GM18507 (cell line): ENCODE results near the gene SERINC5.
"Not testable (repeated sequence)": the region's sequence is repeated elsewhere in the genome, so short reads cannot be mapped to it uniquely, and the experiment has no call there.

ENCODE experiments used
- DNase-seq: peaks from one replicate; pipeline ENCODE4 v3.0.0; 2011; ENCODE audit warnings: low read depth; ENCODE audit not compliant: insufficient read length; ENCODE audit errors: extremely low spot score
- FAIRE-seq: peaks from 2 replicates; lab custom pipeline; 2011; peaks lifted over from hg19 to GRCh38; lab: Jason Lieb, UNC

SERINC5 gene

GRCh38 chr5:80124121-80124918 lies 131.5 kb downstream of the SERINC5 start:
- FAIRE-seq = no peak

GRCh38 chr5:80122579-80122978 lies 133.3 kb downstream of the SERINC5 start:
- DNase-seq (no peak), FAIRE-seq (no peak)

More at GRCh38 chr5:80124121-80124918, 131.5 kb downstream of the SERINC5 start:
- no peak for DNase-seq

GRCh38 chr5:80119372-80119771 lies 136.5 kb downstream of the SERINC5 start:
- FAIRE-seq (no peak), DNase-seq (no peak)

- no peak for FAIRE-seq
Measured at GRCh38 chr5:80117446-80117845, 138.4 kb downstream of the SERINC5 start.

GRCh38 chr5:80116465-80116864 lies 139.4 kb downstream of the SERINC5 start:
- no peak for DNase-seq
- no peak for FAIRE-seq

More at GRCh38 chr5:80117446-80117845, 138.4 kb downstream of the SERINC5 start:
- no peak for DNase-seq

GRCh38 chr5:80116000-80116399 lies 139.8 kb downstream of the SERINC5 start:
- FAIRE-seq (no peak), DNase-seq (no peak)

- FAIRE-seq (no peak), DNase-seq (no peak)
Measured at GRCh38 chr5:80114860-80115259, 141.0 kb downstream of the SERINC5 start.

- not testable (repeated sequence) for FAIRE-seq, DNase-seq
Measured at GRCh38 chr5:80111376-80111990, 144.4 kb downstream of the SERINC5 start.

GRCh38 chr5:80109646-80110478 lies 146.0 kb downstream of the SERINC5 start:
- DNase-seq (no peak), FAIRE-seq (no peak)

- FAIRE-seq = no peak
- DNase-seq = no peak
Measured at GRCh38 chr5:80106916-80107315, 148.9 kb downstream of the SERINC5 start.

GRCh38 chr5:80105698-80106439 lies 150.0 kb downstream of the SERINC5 start:
- DNase-seq = no peak
- FAIRE-seq = no peak

GRCh38 chr5:80103371-80103770 lies 152.5 kb downstream of the SERINC5 start:
- DNase-seq (no peak), FAIRE-seq (no peak)

GRCh38 chr5:80101993-80102392 lies 153.9 kb downstream of the SERINC5 start:
- no peak for DNase-seq
- FAIRE-seq = no peak

GRCh38 chr5:80097451-80097850 lies 158.4 kb downstream of the SERINC5 start:
- FAIRE-seq (no peak), DNase-seq (no peak)

- no peak for FAIRE-seq
Measured at GRCh38 chr5:80094236-80094738, 161.6 kb downstream of the SERINC5 start.

GRCh38 chr5:80093796-80094195 lies 162.1 kb downstream of the SERINC5 start:
- FAIRE-seq = no peak

More at GRCh38 chr5:80094236-80094738, 161.6 kb downstream of the SERINC5 start:
- no peak for DNase-seq

GRCh38 chr5:80092486-80093107 lies 163.3 kb downstream of the SERINC5 start:
- FAIRE-seq = no peak
- no peak for DNase-seq

More at GRCh38 chr5:80093796-80094195, 162.1 kb downstream of the SERINC5 start:
- DNase-seq = no peak

GRCh38 chr5:80091792-80092192 lies 164.1 kb downstream of the SERINC5 start:
- FAIRE-seq (peak; percentile 72), DNase-seq (peak; percentile 46)

GRCh38 chr5:80090884-80091166 lies 165.0 kb downstream of the SERINC5 start:
- DNase-seq (no peak), FAIRE-seq (no peak)
